Measurements from ENCODE around the gene FRMD5.
"Not testable (repeated sequence)": the region's sequence is repeated elsewhere in the genome, so short reads cannot be mapped to it uniquely, and the experiment has no call there.

Gene FRMD5

GRCh38 chr15:43845421-43845820 is 349.6 kb downstream of the FRMD5 start:
- no peak for DNase-seq (ENCODE audit: low read depth in 2 of 2)

- DNase-seq (ENCODE audit: low read depth in 2 of 2): not testable (repeated sequence)
Observed at GRCh38 chr15:43832485-43832884, 362.6 kb downstream of the FRMD5 start.

- DNase-seq (ENCODE audit: low read depth in 2 of 2): not testable (repeated sequence)
Observed at GRCh38 chr15:43831519-43832052, 363.5 kb downstream of the FRMD5 start.

- DNase-seq (ENCODE audit: low read depth in 2 of 2): not testable (repeated sequence)
Observed at GRCh38 chr15:43830691-43831275, 364.3 kb downstream of the FRMD5 start.

- DNase-seq (ENCODE audit: low read depth in 2 of 2): not testable (repeated sequence)
Observed at GRCh38 chr15:43829951-43830540, 365.0 kb downstream of the FRMD5 start.

GRCh38 chr15:43828061-43828657 is 366.9 kb downstream of the FRMD5 start:
- DNase-seq (ENCODE audit: low read depth in 2 of 2): no peak

- peak; percentile 39 to 41 for DNase-seq (ENCODE audit: low read depth in 2 of 2)
Observed at GRCh38 chr15:43826508-43827341, 368.3 kb downstream of the FRMD5 start, which contains the start of gene WDR76. WDR76 (plus strand) TSS chr15:43827002; CDS start chr15:43827033, 31 bp downstream.

- no peak for DNase-seq (ENCODE audit: low read depth in 2 of 2)
Observed at GRCh38 chr15:43826029-43826507, 369.0 kb downstream of the FRMD5 start.

- not testable (repeated sequence) for DNase-seq (ENCODE audit: low read depth in 2 of 2)
Observed at GRCh38 chr15:43825305-43825704, 369.8 kb downstream of the FRMD5 start.

- DNase-seq (ENCODE audit: low read depth in 2 of 2): peak; percentile 78 to 81
Observed at GRCh38 chr15:43824302-43825246, 370.5 kb downstream of the FRMD5 start, which contains the start of gene MFAP1. MFAP1 (minus strand) TSS chr15:43824690; CDS start chr15:43824569, 121 bp downstream.

GRCh38 chr15:43821505-43821904 is 373.6 kb downstream of the FRMD5 start:
- no peak for DNase-seq (ENCODE audit: low read depth in 2 of 2)
